Ovary (tissue), 3 donors: ENCODE measurements around the gene TRMT112.

Experiments used
- EP300 ChIP-seq: sonication (generic); formaldehyde crosslinking; IDR thresholded peaks from one replicate; pipeline ENCODE4 v1.6.1; 2017; ENCODE audit warnings: antibody characterized with exemption
- POLR2A ChIP-seq: fragments of 450-650 bp; IDR thresholded peaks from one replicate; pipeline ENCODE4 v1.6.1; 2017; ENCODE audit warnings: antibody characterized with exemption, mild to moderate bottlenecking, moderate library complexity
- TF ChIP-seq, protein P1 (sequence below), 3 donors: fragments of 450-650 bp in 2 of 3; fragments of 200-600 bp in 1 of 3; IDR thresholded peaks; one replicate each; pipeline versions ENCODE4 v1.5.1 to v1.8.0; 2016 to 2022; ENCODE audit warnings: antibody characterized with exemption in 3 of 3, mild to moderate bottlenecking in 1 of 3
- donor health status: DM: no; HTN: no; CAD: no.

GRCh38 chr11:64313491-64314145 is 3.7 kb downstream of the TRMT112 start:
- TF ChIP-seq, protein P1, sequence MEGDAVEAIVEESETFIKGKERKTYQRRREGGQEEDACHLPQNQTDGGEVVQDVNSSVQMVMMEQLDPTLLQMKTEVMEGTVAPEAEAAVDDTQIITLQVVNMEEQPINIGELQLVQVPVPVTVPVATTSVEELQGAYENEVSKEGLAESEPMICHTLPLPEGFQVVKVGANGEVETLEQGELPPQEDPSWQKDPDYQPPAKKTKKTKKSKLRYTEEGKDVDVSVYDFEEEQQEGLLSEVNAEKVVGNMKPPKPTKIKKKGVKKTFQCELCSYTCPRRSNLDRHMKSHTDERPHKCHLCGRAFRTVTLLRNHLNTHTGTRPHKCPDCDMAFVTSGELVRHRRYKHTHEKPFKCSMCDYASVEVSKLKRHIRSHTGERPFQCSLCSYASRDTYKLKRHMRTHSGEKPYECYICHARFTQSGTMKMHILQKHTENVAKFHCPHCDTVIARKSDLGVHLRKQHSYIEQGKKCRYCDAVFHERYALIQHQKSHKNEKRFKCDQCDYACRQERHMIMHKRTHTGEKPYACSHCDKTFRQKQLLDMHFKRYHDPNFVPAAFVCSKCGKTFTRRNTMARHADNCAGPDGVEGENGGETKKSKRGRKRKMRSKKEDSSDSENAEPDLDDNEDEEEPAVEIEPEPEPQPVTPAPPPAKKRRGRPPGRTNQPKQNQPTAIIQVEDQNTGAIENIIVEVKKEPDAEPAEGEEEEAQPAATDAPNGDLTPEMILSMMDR (IDR thresholded peaks at IDR 0.05): no peak
- TF ChIP-seq POLR2A (no peak), EP300 (no peak)
